ENCODE measurements around the gene EDA.
A peak's percentile ranks its signal among the peaks of the same experiment; 100 is the strongest.
"Not testable (repeated sequence)": the region's sequence is repeated elsewhere in the genome, so short reads cannot be mapped to it uniquely, and the experiment has no call there.

Gene EDA

DNA sequence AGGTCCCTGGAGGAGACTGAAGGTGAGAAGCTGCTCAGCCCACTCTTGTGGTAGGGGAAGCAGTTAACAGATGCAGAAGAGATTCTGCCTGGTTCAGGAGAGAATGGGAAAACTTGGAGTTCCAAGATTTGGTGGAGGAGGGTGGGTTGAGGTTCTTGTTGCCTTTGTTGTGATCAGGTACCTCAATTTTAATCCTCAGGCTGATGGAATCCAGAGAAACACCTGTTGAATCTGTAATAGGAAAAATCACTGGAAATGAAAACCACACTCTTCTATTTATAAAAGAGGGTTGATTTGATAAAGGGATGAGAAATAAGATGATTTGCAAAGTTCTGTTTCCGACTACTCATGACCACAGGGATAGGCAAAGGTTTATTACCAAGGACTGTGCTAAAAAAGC lies 132.1 kb downstream of the EDA start:
- no peak for DNase-seq

- no peak for DNase-seq
These were observed 144.2 kb downstream of the EDA start for GRCh38 chrX:69759921-69760625.

DNA sequence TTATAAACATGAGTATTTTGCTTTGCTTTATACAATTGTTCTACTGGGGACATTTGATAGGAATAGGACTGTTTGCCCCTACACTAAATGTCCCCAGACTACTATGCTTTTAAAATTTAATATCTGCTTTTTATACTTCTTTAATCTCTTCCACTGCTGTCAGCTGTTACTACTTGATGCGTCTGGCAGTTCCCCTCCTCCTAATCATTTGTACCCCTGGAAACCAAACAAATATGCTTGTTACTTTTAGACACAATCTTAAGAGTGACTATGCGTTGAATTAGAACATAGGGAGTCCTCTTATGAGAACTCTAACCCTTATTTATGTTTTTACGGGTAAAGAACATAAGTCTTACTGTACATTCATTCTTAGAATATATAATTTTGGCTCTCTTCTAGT lies 145.7 kb downstream of the EDA start:
- no peak for DNase-seq

DNA sequence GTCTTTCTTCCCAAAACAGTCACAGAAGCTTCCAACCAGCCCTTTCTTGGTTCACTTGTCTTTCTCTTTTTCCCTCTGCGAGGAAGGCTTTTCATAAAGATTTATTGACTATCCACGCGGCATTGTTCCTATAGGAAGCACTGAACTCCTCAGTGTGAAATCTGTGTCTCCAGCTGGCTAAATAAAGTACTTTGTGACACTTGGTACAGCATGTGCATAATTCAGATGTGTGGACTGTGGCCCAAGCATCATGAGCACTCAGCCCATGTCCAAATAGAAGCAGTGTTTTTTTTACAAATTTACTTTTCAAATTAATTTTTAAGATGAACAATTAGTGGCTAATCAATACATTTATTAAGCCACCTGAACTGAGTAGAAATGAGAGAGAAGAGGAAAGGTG lies 146.4 kb downstream of the EDA start:
- no peak for DNase-seq

- DNase-seq = no peak
These were observed 177.5 kb downstream of the EDA start for GRCh38 chrX:69793260-69793935.

DNA sequence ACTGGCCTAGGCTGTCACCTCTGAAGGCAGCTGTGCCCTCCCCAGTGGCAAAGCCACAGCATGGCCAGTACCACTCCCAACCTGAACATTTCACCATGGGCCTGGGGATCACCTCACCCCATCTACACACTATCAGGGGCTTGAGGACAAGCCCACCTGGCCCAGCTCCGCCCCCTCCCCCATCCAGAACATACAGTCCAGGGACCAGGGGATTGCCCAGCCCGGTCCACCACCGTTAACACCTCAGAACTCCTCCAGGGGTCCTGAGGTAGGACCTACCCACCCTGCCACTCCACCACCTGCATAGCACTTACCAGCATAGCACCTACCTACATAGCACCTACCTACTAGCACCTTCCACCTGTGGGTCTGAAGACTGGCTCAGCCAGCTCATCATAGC lies 179.8 kb downstream of the EDA start:
- no peak for DNase-seq

DNA sequence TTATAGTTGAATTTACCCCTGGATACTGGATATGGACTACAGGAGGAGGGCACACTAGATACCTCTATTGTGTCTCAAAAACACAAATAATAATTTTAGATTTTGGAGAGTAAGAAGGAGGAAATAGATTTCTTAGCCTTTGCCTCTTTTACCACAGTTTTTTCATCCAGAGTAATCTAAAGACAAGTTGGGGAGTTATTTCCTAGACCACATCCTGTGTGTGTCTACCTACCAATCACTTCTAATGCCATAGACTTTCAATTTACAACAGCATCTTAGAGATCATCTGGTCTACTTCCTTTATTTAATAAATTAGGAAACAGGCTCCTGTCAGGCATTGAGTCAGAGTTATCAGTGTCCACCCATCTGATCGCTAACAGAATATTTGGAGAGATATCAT lies 191.5 kb downstream of the EDA start:
- no peak for DNase-seq

GRCh38 chrX:69808375-69808774 lies 192.5 kb downstream of the EDA start:
- no peak for DNase-seq

GRCh38 chrX:69813677-69814076 lies 197.8 kb downstream of the EDA start:
- DNase-seq = no peak

DNA sequence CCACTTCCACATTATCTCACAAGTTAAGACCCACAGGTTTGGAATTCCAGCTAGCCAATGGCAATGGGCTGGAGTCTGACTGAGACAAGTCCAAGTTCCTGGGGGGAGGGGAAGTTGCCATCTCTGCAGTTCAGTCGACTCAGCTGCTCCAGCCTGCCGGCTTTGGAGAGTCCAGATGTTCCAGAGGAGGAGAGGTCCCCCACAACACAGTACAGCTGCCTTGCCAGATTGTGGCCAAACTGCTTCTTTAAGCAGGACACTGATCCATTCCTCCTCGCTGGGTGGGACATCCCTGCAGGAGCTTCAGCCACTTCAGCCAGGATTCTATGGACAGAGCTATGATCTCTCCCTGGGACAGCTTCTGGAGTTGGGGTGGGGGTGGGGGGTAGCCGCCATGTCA lies 199.2 kb downstream of the EDA start:
- no peak for DNase-seq

DNA sequence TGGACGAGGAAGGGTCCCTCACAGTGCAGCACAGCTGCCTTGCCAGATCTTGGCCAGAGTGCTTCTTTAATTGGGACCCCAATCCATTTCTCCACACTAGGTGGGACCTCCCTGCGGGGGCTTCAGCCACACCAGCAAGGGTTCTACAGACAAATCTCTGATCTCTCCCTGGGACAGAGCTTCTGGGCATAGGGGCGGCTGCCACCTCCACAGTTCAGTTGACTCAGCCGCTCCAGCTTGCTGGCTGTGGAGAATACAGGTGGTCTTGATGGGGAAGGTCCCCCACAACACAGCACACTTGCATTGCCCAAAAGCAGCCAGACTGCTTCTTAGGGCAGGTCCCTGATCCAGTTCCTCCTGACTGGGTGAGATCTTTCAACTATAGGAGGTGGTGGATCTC lies 199.6 kb downstream of the EDA start:
- no peak for DNase-seq

- no peak for DNase-seq
These were observed 228.7 kb downstream of the EDA start for GRCh38 chrX:69844636-69845035.

DNA sequence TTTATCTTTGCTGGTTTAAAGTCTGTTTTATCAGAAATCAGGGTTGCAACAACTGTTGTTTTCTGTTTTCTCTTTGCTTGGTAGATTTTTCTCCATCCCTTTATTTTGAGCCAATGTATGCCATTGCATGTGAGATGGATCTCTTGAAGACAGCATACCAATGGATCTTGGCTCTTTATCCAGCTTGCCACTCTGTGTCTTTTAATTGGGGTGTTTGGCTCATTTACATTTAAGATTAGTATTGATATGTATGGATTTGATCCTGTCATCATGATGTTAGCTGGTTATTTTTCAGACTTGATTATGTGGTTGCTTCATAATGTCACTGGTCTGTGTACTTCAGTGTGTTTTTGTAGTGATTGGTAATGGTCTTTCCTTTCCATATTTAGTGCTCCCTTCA lies 244.1 kb downstream of the EDA start:
- not testable (repeated sequence) for DNase-seq

DNA sequence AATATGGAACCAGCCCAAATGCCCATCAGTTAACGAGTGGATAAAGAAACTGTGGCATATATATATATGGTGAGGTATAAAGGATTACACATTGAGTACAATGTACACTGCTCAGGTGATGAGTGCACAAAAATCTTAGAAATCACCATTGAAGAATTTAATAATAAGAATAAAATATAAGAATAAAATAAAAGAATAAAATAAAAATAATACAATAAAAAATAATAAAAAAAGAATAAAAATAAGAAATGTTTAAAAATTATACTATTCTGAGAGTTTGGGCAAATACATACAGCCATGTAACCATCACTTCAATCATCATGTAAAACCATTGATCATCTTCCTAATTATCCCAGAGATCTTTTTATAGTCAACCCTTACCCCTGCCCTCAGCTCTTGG lies 260.3 kb downstream of the EDA start:
- DNase-seq = no peak

DNA sequence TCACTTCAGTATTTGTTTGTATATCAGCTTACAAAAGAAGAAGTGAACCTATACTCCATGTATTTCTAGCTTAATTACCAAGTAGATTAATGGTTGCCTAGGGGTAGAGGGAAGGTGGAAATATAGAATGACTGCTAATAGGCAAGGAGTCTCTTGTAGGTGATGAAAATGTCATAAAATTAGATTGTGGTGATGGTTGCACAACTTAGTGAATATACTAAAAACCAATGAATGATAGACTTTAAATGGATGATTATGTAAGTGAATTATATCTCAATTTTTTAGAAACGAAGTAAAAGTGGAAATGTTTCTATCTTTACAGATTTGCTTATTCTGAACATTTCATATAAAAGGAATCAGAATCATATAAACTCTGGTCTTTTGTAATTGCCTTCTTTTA lies 268.3 kb downstream of the EDA start:
- no peak for DNase-seq

GRCh38 chrX:69896046-69896445 lies 280.1 kb downstream of the EDA start:
- no peak for DNase-seq

DNA sequence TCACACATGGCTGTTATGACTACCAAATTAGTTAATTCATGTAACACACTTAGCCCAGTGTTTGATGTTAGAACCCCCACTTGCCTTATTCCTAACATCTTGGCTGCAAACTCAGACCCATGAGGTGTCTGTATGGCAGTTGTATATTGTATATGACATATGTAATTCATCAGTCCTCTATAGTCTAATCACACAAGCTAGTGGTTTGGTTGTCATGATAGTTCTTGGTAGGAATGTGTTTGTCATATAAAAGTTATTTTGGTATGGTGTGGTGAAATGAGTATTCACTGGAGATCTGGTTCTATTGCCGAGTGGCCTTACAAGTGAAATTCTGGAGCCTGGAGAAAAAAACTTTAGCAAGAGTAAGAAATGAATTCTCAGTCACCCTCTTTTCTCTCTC lies 284.6 kb downstream of the EDA start:
- DNase-seq = no peak

- no peak for DNase-seq
These were observed 290.5 kb downstream of the EDA start for GRCh38 chrX:69906447-69906846.

GRCh38 chrX:69914781-69915180 lies 298.9 kb downstream of the EDA start:
- no peak for DNase-seq

DNA sequence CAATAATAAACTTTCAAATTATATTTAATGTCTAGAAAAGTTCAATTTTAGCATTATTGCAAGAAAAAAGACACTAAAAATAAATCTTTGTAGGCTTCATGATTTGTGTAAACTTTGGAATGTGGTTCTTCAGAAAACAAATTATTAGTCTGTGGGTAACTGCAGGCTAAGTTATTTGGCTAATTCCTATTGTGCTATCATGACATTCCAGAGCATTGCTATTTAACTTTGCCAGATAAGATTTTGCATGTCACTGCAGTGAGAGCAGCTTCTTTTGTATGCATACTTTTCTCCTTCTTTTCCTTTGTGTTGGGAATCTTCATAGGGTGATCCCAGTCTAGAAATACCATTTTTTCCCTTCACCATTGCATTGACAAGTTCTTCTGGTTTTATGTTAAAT lies 303.8 kb downstream of the EDA start:
- no peak for DNase-seq

DNA sequence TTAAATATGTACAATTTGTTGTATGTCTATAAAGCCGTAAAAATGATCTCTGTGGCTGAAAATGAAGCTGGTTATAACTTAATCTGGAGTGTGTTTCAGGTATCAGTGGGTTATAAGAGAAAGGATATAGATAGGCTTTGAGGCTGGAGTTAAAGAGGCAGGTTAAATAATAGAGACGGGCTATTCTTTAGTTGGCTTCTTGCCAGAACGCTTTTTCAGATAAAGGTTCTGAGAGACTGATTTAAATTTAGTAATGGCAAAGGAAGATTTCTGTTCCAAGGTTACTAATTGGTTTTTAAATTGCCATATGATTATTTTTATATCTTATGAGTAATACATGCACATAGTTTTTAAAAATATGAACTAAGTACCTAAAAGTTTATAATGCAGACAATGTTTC lies 316.4 kb downstream of the EDA start:
- no peak for DNase-seq

DNA sequence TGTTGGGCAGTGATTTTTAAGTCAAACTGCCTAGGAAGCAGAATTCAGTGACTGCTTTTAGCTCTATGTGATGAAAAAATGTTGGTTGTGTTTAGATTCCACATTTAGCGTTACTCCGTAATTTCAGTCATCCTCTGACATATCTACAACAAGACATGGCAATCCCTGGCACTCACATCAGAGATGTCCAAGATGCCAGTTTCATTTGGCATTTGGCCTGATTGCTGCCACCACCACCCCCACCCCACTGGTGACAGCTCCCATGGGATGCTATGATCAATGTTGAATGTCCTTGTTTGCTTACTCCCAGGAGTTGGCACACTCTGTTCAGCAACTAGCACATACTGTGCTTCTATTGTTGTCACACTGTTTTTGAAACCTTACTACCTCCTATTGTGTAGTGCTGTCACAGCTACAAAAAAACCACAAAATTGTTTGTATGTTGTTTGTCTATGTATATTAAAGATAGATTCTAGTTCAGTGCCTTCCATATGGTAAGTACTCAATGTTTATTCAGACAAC lies 332.4 kb downstream of the EDA start:
- DNase-seq = peak in 1 of 2 experiments; percentile 42

DNA sequence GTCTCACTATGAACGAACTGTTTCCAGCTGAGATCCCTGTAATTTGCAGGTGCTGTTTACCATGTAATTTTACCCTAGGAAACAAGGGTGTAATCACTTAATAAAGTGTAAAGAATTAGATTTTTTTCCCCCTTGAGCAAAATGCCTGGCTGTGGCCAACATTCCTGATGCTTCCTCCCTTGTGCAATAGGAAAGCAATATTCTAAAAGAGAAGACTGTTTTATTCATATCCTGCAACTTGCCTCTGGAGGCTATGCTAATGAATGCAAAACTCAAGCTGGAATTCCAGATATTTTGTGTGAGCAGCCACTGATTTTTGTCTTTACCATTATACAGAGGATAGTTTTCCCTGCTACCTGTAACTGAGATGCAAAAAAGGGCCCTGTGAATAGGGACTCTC lies 335.8 kb downstream of the EDA start:
- DNase-seq = no peak

- DNase-seq = no peak
These were observed 343.8 kb downstream of the EDA start for GRCh38 chrX:69959712-69960111.

Data from NCI-H446 (cell line).